GM21367 (cell line): ENCODE results near the gene DTNBP1.

Source experiments
- ATAC-seq: cut with Tn5 transposase; IDR thresholded peaks from one replicate; pipeline ENCODE4 v1.9.1; 2021; ENCODE audit not compliant: unreplicated experiment

DTNBP1 gene

DNA sequence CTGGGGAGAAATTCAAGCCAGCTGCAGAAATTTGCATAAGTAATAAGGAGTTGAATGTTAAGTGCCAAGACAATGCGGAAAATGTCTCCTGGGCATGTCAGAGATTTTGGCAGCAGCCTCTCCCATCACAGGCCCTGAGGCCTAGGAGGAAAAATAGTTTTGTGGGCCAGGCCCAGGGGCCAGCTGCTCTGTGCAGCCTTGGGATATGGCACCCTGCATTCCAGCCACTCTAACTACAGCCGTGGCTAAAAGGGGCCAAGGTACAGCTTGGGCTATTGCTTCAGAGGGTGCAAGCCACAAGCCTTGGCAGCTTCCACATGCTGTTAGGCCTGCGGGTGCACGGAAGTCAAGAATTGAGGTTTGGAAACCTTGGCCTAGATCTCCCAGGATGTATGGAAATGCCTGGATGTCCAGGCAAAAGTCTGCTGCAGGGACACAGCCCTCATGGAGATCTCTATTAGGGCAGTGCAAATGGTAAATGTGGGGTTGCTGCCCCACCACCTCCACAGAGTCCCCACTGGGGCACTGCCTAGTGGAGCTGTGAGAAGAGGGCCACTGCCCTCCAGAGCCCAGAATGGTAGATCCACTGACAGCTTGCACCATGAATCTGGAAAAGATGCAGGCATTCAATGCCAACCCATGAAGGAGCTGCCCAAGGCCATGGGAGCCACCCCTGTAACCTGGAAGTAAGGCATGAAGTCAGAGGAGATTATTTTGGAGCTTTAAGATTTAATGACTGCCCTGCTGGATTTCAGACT is 126.5 kb downstream of the DTNBP1 start:
- ATAC-seq, result no peak

DNA sequence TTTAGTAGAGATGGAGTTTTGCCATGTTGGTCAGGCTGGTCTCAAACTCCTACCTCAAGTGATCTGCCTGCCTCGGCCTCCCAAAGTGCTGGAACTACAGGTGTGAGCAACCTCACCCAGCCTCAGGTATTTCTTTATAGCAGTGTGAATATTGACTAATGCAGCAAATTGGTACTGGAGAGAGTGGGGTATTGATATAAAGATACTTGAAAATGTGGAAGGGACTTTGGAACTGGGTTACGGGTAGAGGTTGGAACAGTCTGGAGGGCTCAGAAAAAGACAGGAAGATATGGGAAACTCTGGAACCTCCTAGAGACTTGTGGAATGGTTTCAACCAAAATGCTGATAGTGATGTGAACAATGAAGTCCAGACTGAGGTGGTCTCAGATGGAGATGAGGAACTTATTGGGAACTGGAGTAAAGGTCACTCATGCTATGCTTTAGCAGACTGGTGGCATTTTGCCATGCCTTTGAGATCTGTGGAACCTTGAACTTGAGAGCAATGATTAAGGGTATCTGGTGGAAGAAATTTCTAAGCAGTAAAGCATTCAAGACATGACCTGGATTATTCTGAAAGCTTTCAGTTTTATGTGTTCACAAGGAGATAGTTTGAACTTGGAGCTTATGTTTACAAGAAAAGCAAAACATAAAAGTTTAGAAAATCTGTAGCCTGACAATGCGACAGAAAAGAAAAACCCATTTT is 127.2 kb downstream of the DTNBP1 start:
- no peak for ATAC-seq

DNA sequence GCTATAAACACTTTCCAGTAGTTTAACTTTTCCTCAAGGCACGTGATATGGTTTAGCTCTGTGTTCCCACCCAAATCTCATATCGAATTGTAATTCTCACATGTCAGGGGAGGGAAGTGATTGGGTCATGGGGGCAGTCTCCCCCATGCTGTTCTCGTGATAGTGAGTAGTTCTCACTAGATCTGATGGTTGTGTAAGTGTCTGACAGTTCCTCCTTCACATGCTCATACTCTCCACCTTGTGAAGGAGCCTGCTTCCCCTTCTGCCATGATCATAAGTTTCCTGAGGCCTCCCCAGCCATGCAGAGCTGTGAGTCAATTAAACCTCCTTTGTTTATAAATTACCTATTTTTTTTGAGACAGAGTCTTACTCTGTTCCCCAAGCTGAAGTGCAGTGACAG is 127.9 kb downstream of the DTNBP1 start:
- no peak for ATAC-seq

DNA sequence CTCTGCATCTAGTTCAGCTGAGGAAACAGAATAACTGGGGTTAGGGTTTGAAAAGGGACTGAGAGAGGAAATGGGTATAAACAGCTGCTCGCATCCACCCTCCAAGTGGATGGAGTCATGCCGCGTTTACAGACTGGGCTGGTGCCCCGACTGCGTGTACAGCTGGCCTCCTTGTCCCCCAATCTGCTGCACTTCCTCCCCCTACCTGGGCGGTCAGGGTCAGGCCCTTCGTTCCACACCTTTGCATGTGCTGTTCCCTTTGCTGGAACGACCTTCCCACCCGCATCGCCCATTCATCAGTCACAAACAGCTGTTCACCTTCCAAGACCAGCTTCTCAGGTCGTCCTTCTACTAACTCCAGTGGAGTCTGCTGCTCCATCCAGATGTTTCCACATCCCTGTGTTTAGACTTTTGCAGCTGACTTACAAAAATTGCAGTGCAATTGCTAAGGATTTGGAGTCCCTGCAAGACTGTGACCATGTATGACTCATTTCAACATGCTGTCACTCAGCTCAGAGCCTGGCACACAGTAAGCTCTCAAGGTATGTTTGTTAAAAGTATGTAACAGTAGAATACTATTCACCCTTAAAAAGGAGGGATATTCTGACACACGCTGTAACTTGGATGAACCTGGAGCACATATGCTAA is 129.3 kb downstream of the DTNBP1 start:
- no peak for ATAC-seq

DNA sequence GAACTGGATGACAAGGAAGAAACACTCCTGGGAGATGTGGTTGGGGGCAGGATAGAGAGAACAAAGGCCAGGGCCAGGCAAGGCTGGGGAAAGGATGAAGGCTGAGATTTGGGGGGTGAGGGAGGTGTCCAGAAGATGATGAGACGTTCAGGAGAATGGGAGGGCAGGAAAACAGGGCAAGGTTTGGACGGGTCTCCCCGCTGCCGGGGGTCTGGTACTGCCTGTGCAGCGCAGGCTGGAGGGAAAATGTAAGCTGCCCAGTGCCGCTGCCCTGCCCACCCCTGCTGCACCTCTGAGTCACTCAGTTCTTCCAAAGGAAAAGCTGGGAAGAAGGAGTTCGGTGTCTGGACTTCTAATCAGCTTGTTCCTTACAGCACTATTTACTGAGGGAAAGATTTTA is 130.9 kb downstream of the DTNBP1 start:
- no peak for ATAC-seq

GRCh38 chr6:15530411-15530810 is 132.4 kb downstream of the DTNBP1 start:
- ATAC-seq, result no peak

- no peak for ATAC-seq
Measured at GRCh38 chr6:15528870-15529269, 134.0 kb downstream of the DTNBP1 start.

- no peak for ATAC-seq
Measured at GRCh38 chr6:15527838-15528617, 134.8 kb downstream of the DTNBP1 start.

DNA sequence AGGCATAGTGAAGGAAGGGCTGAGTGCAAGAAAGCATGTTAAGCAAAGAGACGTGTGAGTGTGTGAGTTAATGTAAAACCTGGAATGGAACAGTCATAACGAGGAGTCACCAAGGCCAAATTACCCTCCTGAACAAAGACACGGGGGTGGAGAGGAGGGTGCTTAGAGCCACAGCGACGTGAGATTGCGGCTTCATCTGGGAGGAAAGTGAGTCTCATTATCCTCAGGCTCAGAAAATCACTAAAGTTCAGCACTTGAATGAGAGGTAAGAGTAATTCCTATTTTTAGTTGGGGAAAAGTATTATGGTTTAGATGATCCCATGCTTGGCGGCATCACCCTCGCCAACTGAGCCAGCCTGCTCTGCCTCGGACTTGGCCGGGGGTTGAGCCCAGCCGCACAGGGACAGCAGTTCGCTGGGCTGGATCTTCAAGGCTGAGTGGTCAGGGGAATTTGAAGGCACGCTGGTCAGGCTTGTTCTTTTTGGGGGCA is 136.6 kb downstream of the DTNBP1 start:
- ATAC-seq, result no peak

GRCh38 chr6:15524861-15525401 is 137.9 kb downstream of the DTNBP1 start:
- no peak for ATAC-seq

GRCh38 chr6:15523679-15524630 is 138.9 kb downstream of the DTNBP1 start:
- no peak for ATAC-seq

DNA sequence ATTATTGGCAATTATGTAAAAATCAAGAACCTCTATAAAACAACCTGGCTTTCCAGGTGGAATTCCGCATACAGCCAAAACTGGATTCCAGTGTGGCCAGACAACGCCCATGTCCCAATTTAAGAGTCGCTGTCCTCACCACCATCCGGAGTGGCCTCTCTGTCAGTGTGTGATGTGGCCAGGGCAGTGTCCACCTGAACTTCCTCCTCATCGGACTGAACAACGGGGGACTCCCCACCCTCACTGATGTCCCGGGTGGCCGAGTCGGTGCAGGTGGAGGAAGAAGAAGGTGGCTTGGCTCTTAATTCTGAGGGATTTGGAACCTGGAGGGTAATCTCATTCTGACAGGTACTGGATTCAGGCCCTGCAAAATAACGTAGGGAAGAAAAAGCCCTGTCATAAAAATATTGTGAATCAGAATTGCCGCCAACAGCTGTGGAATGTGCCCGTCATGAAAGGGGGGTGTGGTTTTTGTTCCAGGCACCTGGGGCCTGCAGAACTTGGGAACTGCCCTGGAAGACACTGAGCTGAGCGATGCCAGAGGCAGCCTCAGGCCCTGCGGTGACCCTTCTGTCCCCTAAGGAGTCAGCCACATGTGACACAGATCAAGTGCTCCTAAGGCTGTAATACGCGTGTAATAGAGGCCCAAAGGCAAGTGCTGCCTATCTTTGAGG is 139.8 kb downstream of the DTNBP1 start:
- no peak for ATAC-seq

DNA sequence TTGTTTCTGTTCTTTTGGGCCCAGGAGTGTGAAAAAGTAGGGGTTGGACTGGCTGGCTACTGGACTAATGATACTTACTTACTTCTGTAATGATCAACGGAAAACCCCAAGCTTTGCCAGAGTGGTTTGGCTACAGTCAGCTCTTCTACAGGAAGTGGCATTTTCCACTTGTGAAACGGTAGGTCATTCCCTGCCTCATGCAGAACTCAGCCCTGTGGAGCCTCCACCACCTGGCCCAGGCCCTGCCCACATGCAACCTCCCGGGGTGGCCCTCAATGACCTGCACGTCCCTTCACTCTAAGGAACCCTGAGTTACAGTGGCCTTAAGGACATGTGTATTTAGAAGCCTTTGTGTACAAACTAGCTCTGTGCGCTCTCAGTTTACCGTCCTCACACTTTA is 140.4 kb downstream of the DTNBP1 start:
- no peak for ATAC-seq

DNA sequence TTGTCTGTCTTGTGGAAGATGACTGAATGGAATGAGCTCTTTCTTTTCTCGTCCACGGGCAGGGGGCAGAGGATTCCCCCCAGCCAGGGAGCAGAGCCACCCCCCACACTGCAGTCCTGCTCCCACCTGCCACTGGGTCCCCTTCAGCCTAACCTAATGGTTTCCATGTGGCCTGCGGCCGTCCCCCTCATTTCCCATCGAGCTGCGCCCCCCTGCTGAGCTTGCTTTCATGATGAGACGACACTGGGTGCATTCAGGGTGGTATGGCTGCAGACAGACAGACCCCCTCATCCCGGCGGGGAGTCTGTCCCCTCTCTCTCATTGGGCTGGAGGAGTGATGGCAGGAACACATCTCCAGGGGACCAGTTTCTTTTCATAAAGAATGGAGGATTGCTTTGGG is 140.8 kb downstream of the DTNBP1 start:
- no peak for ATAC-seq

DNA sequence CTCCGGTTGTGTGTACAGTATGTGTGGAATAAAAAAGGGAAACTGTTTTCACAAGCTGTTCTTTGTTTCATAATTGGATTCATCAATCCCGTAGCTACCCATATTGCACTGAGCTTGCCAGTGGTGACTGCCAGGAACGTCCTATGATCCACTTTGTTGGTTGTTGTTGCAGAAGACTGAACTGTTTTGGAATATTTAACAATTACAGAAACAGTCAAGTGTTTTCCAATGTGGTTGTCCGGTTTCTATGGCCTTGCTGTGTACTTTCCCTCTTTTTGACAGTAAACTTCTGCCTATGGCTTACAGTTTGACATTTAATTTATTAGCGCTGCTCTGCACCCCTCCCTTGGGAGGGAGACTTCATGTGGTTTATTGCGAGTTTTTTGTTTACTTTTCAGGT is 141.2 kb downstream of the DTNBP1 start:
- no peak for ATAC-seq

DNA sequence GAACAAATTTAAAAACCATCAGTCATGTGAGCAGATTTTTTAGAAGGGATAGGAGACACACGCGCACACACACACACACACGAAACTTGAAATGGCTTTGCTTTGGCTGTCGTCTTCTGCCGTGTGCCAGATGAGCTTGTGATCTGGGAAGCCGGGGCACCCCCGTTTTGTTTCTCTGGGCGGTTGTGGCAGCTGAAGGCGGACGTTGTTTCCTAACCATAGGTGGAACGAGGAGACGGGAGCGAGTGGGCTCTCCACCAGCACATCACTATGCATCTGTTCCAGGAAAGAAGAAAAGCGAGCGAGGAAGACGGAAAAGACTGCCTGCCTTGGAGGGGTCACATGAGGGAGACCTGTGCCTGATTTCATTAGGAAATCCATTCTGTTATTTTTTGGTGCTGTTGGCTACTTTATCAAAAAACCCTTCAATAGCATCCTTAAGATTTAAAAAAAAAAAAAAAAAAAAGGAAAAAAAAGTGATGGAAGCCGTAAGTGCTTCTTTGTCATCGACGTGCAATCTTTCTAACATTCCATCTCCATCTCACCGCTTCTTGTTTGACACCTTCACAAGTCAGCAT is 142.1 kb downstream of the DTNBP1 start:
- ATAC-seq, result no peak

DNA sequence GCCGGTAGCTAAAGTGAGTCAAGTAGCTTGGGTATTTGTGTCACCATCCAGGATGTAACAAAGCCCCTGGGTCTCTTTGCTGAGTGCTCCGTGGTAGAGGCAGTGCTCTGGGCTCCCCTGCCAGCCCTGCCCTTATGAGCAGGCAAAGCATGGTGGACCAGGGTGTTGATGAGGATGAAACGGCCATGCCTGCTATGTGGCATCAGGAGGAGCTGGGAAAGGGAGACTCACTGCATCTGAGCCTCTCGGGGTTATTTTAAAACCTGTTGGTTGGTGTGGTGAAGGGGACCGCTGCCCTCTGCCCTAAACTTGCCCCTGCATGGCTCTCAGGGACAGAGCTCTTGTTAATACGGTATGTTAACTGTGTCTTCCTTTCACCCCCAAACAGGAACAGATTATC is 143.1 kb downstream of the DTNBP1 start:
- ATAC-seq, result no peak

DNA sequence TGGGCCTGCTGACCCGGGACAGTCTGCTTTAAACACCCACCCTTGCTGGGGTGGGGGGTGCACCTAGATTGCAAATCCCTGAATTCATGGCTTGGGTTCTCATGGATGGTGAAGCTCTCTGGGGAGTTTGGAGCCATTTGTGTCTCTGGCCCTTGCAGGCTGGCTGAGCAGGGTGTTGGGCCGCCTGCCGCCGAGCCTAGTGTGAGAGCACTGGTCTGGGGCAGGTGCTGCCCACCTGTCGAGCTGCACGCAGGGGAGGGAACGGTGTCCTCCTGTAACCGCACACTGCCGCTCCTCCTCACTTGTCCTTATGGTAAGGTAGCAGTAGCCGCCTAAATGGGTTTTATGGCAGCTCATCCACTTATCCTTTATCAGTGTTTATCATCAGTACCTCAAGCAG is 143.9 kb downstream of the DTNBP1 start:
- no peak for ATAC-seq

DNA sequence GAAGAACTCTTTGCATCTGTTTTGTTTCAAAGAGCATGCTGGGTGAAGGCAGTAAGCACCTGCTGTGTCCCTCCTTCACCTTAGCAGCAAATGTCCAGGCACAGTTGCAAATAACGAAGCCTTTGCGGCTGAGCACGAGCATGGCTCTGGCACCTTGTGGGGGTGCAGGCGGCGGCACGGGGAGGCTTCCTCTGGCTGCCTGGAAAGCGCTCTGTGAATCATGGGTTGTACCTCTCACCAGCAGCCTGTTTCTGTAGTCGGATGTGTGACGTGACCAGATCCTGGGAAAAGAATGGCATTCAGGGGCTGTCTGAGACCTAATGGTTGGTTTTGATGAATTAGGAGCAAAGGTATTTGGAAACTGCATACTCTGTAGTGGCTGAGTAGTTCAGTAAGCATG is 144.8 kb downstream of the DTNBP1 start:
- ATAC-seq, result no peak
